ENCODE data around the gene KIF22.
A peak's percentile ranks its signal among the peaks of the same experiment; 100 is the strongest.

KIF22 gene

DNA sequence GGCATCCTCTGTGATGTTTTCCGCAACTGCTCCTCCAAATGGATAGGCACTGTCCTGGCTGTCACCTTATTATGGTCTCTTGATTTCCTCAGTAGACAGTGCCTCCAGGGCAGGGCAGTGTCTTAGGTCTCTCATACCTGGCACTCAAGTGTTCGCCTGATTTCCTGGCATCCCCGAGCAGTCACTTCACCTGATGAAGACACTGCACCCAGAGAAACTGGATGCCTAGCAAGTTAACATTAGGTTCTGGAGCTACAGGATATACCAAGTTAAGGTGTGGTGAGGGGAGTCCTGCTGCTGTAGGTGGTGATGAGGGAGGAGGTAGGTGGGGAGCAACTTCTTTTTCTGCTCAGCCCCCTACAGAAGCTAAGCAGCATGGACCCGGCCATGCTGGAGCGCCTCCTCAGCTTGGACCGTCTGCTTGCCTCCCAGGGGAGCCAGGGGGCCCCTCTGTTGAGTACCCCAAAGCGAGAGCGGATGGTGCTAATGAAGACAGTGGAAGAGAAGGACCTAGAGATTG is 11.9 kb downstream of the KIF22 start:
- no peak for DNase-seq (ENCODE audit: low read depth, low spot score)

GRCh38 chr16:29804020-29804419 is 13.5 kb downstream of the KIF22 start:
- no peak for DNase-seq (ENCODE audit: low read depth, low spot score)

DNA sequence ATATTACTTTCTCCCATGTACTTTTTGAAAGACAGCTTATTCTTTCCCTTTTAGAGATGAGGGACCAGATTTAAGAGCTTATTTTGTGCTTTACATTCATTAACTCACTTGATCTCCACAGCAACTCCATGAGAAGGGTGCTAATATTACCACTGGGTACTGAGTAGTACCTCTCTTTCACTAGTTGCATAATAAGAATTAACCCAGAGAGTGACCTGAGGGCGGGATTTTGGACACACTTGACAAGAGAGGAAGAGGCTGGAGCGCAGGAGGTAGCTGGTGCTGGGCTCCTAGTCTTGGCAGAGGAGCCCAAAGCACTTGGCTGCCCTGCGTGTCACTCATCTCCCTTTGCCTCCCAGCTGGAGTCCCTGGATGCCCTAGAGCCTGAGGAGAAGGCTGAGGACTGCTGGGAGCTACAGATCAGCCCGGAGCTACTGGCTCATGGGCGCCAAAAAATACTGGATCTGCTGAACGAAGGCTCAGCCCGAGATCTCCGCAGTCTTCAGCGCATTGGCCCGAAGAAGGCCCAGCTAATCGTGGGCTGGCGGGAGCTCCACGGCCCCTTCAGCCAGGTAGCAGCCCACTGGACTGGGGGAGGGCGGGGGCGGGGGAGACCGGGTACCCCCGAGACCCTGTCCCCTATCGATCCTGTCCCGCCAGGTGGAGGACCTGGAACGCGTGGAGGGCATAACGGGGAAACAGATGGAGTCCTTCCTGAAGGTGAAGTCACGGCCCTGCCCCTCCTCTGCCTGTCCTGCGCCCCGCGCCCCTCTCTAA is 14.1 kb downstream of the KIF22 start:
- DNase-seq (ENCODE audit: low read depth, low spot score): peak; percentile 39

GRCh38 chr16:29805232-29806098 is 14.9 kb downstream of the KIF22 start:
- DNase-seq (ENCODE audit: low read depth, low spot score): peak; percentile 99

DNA sequence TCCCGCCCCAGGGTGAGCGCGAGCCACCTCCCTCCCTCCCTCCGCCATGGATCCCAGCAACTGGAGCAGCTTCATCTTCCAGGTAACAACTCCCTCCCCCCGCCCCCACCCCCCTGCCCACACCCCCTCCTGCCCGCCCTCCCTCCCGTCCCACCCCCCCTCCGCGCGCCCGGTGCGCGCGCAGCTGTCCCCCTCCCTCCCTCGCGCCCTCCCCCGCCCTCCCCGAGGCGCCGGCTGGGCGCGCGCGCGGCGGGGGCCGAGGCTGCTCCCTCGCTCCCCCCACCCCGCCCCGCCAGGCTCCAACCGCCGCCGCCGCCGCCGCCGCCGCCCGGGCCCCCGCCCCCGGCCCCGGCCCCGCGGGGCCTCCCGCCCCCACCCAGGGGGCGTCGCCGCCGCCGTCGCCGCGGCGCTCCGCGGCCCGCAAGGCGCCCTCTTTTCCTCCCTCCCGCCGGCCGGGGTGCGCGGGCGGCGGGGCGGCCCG is 15.6 kb downstream of the KIF22 start, which contains the start of gene MAZ:
TSS of gene MAZ (plus strand) at position 431 of the 481 bp plus-strand sequence. CDS start 173 bp downstream, outside the sequence.
- no peak for DNase-seq (ENCODE audit: low read depth, low spot score)

DNA sequence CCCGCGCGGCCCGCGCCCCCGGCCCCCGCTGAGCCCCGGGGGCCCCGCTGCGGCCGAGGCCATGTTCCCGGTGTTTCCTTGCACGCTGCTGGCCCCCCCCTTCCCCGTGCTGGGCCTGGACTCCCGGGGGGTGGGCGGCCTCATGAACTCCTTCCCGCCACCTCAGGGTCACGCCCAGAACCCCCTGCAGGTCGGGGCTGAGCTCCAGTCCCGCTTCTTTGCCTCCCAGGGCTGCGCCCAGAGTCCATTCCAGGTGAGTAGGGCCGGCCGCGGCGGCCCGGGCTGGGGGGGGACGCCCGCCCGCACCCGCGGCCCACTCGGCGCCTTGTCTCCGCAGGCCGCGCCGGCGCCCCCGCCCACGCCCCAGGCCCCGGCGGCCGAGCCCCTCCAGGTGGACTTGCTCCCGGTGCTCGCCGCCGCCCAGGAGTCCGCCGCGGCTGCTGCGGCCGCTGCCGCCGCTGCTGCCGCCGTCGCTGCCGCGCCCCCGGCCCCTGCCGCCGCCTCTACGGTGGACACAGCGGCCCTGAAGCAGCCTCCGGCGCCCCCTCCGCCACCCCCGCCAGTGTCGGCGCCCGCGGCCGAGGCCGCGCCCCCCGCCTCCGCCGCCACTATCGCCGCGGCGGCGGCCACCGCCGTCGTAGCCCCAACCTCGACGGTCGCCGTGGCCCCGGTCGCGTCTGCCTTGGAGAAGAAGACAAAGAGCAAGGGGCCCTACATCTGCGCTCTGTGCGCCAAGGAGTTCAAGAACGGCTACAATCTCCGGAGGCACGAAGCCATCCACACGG is 16.3 kb downstream of the KIF22 start:
- DNase-seq (ENCODE audit: low read depth, low spot score): peak; percentile 68

DNA sequence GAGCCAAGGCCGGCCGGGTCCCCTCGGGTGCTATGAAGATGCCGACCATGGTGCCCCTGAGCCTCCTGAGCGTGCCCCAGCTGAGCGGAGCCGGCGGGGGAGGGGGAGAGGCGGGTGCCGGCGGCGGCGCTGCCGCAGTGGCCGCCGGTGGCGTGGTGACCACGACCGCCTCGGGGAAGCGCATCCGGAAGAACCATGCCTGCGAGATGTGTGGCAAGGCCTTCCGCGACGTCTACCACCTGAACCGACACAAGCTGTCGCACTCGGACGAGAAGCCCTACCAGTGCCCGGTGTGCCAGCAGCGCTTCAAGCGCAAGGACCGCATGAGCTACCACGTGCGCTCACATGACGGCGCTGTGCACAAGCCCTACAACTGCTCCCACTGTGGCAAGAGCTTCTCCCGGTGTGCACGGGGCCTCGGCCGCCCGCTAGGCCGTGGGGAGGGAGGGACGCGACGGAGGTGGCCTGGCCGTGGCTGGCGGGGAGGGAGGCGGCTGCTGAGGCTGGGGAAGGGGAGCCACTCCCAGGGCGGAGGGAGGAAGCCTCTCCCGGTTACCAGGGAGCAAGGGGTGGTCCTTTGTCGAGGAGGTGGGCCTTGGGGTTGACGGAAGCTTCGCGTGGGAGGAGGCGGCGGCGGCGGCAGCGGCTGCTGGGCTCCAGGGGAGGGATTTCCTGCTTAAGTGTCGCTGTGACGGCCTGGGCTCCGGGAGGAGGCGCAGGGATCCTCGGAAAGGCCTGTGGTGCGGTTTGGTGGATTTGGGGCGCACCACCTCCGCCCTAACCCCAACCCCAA is 17.1 kb downstream of the KIF22 start:
- peak; percentile 95 for DNase-seq (ENCODE audit: low read depth, low spot score)

DNA sequence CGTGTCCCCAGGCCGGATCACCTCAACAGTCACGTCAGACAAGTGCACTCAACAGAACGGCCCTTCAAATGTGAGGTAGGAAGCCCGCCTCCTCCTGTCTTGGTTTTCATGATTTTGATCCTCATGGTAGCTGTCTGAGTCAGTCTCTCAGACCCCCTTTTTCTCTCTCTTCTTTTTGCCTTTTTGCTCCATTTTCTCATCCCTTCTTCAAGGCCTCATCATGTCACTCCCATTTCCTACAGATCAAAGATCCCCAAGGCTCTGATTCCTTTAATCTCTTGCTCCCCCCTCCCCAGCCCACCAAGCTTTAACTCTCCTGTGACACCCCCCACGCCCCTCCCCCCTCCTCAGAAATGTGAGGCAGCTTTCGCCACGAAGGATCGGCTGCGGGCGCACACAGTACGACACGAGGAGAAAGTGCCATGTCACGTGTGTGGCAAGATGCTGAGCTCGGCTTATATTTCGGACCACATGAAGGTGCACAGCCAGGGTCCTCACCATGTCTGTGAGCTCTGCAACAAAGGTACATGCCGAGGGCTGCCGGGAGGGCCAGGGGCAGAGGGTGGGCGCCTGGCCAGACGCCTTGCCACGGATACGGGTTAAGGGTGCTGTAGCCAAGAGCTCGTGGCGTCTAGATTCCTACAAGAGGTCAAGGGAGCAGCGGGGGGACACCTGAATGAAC is 17.8 kb downstream of the KIF22 start:
- peak; percentile 25 for DNase-seq (ENCODE audit: low read depth, low spot score)

DNA sequence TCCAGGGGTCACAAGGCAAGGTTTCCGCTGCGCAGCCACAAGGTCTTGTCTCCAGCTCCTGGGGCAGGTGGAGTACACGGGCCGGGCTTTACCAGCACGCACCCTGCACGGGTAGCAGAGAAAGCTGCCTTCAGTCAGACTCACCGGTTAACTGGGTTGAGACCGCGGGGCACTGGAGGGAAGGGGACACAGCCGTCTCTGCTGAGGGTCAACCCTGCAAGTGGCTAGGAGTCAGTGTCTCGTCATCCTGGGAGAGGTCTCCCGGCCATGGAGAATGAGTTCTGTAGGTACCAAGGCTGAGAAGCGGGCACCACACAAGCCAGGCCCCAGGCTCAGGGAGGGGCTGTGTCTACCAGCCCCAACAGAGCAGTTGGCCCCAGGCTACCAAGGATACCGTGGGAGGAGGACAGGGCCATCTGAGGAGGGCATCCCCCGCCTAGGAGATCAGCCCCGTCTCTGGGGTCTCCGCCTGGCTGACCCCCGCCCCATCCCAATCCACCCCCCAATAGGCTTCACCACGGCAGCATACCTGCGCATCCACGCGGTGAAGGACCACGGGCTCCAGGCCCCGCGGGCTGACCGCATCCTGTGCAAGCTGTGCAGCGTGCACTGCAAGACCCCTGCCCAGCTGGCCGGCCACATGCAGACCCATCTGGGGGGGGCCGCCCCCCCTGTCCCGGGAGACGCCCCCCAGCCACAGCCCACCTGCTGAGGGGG is 18.6 kb downstream of the KIF22 start:
- no peak for DNase-seq (ENCODE audit: low read depth, low spot score)

DNA sequence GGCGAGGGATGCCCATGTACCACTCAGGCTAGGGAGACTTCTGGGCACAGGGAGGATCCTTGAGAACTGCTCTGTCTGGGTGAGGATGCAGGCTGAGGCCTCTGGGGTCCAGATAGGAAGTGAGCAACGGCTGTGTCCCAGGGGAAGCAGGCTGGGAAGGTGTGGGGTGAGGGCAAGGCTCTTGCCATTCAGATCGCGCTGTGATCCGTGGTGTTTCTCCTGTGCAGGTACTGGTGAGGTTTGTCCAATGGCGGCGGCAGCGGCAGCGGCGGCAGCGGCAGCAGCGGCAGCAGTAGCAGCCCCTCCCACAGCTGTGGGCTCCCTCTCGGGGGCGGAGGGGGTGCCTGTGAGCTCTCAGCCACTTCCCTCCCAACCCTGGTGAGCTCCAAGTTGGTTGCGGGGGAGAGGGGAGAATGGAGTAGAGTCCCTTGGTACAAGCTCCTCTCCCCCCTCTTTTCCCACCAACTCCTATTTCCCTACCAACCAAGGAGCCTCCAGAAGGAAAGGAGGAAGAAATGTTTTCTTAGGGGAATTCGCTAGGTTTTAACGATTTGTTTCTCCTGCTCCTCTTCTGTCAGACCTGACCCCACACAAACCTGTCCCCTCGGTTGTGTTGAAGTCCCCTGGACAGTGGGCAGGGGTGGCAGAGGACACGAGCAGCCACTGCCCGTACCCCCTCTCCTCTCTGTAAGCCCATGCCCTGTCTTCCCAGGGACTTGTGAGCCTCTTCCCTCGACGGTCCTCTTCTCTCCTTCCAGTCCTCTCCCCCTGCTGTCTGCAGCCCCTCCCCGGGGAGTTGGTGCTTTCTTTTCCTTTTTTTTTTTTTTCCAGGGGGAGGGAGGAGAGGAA is 19.5 kb downstream of the KIF22 start:
- DNase-seq (ENCODE audit: low read depth, low spot score): peak; percentile 43

- DNase-seq (ENCODE audit: low read depth, low spot score): no peak
These were observed 20.2 kb downstream of the KIF22 start for GRCh38 chr16:29810699-29811169.

- DNase-seq (ENCODE audit: low read depth, low spot score): peak; percentile 99
These were observed 20.8 kb downstream of the KIF22 start for GRCh38 chr16:29811170-29811895.

- DNase-seq (ENCODE audit: low read depth, low spot score): peak; percentile 79
These were observed 21.5 kb downstream of the KIF22 start, which contains the start of gene PRRT2 for GRCh38 chr16:29811896-29812665. Gene PRRT2 (plus strand): TSS chr16:29812193. CDS start chr16:29813055, 862 bp downstream.

DNA sequence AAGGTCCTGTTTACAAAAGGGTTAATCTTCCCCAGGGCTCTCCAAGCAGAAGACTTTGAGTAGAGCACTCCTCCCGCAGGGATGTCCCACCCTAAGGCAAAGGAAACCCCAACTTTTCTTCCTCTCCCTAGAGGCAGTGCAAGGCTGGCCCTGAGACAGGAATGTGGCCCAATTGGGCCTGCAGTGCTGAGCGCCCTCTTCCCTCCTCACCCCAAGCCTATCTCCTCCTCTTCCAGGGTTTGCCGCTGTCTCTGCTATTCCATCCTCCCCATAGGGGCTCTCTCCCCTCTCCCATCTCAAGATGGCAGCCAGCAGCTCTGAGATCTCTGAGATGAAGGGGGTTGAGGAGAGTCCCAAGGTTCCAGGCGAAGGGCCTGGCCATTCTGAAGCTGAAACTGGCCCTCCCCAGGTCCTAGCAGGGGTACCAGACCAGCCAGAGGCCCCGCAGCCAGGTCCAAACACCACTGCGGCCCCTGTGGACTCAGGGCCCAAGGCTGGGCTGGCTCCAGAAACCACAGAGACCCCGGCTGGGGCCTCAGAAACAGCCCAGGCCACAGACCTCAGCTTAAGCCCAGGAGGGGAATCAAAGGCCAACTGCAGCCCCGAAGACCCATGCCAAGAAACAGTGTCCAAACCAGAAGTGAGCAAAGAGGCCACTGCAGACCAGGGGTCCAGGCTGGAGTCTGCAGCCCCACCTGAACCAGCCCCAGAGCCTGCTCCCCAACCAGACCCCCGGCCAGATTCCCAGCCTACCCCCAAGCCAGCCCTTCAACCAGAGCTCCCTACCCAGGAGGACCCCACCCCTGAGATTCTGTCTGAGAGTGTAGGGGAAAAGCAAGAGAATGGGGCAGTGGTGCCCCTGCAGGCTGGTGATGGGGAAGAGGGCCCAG is 22.4 kb downstream of the KIF22 start:
- DNase-seq (ENCODE audit: low read depth, low spot score): no peak

DNA sequence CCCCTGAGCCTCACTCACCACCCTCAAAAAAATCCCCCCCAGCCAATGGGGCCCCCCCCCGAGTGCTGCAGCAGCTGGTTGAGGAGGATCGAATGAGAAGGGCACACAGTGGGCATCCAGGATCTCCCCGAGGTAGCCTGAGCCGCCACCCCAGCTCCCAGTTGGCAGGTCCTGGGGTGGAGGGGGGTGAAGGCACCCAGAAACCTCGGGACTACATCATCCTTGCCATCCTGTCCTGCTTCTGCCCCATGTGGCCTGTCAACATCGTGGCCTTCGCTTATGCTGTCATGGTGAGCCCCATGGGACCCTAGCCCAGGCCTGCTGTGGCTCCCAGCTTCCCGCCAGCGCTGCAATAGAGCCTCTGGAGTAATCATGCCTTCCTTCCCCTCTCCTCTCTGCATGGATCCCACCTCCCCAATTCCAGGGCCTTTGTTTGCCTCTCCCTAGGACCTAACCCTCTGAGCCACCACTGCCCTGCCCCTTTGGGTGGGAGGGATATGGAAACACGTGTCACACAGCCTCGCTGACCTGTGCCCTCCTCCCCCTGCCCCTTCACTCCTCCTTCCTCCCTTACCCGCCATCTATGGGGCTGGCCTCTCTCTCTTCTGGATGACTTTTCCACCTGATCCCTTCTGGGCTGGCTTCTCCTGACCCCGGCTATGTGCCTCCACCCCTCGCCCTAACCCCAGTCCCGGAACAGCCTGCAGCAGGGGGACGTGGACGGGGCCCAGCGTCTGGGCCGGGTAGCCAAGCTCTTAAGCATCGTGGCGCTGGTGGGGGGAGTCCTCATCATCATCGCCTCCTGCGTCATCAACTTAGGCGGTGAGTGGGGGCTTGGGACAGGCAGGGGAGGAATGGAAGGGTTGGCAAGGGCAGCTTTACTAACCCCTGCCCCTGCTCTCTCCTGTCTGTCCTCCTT is 23.4 kb downstream of the KIF22 start:
- DNase-seq (ENCODE audit: low read depth, low spot score): no peak

All from astrocyte of the hippocampus (primary cell).